Liver (tissue), 9 donors: ENCODE results near the gene FITM1. TPM values are rescaled to one million over a fixed set of nuclear protein-coding genes. Genes with fewer than 3 reads are reported as not detected.

Experiments
- DNase-seq: peaks from one replicate; pipeline ENCODE4 v3.0.0-alpha.2; 2017; ENCODE audit warnings: low spot score
- H3K27ac ChIP-seq, 2 donors: one replicate each; pipeline ENCODE4 v1.7.0; 2013; ENCODE audit warnings: inconsistent platforms in 2 of 2, low read length in 2 of 2, control low read depth in 1 of 2, low read depth in 1 of 2, mild to moderate bottlenecking in 1 of 2
- H3K27me3 ChIP-seq, 4 donors: one replicate each; pipeline versions ENCODE4 v1.6.1 to v1.7.0; 2013; ENCODE audit warnings: low read length in 3 of 4, inconsistent platforms in 1 of 4, mild to moderate bottlenecking in 1 of 4, moderate library complexity in 1 of 4; ENCODE audit not compliant: control insufficient read depth in 4 of 4, insufficient read depth in 4 of 4
- H3K36me3 ChIP-seq, 4 donors: one replicate each; pipeline versions ENCODE4 v1.6.1 to v1.7.0; 2013; ENCODE audit warnings: low read length in 3 of 4, mild to moderate bottlenecking in 3 of 4, low read depth in 1 of 4, moderate library complexity in 1 of 4; ENCODE audit not compliant: control insufficient read depth in 4 of 4, insufficient read depth in 3 of 4
- H3K4me1 ChIP-seq, 4 donors: one replicate each; pipeline versions ENCODE4 v1.6.1 to v1.7.0; 2013; ENCODE audit warnings: low read length in 3 of 4, mild to moderate bottlenecking in 3 of 4, moderate library complexity in 1 of 4; ENCODE audit not compliant: control insufficient read depth in 4 of 4, insufficient read depth in 4 of 4
- H3K4me3 ChIP-seq, 3 donors: one replicate each; pipeline versions ENCODE4 v1.6.1 to v1.7.0; 2013; ENCODE audit warnings: low read length in 3 of 3, control low read depth in 1 of 3, low read depth in 1 of 3, mild to moderate bottlenecking in 1 of 3
- H3K9ac ChIP-seq, 2 donors: one replicate each; pipeline ENCODE4 v1.7.0; 2013; ENCODE audit warnings: low read length in 2 of 2, mild to moderate bottlenecking in 2 of 2, moderate library complexity in 2 of 2, control low read depth in 1 of 2, low read depth in 1 of 2
- H3K9me3 ChIP-seq, 4 donors: one replicate each; pipeline versions ENCODE4 v1.6.1 to v1.7.0; 2013; ENCODE audit warnings: low read length in 3 of 4; ENCODE audit not compliant: control insufficient read depth in 4 of 4
- ATF3 ChIP-seq: IDR thresholded peaks from 2 replicates; pipeline ENCODE4 v1.6.1; 2016; ENCODE audit warnings: antibody characterized with exemption
- EGR1 ChIP-seq, 2 donors: IDR thresholded peaks; 2 replicates each; pipeline ENCODE4 v1.6.1; 2016 to 2018; ENCODE audit warnings: antibody characterized with exemption in 2 of 2, low read depth in 2 of 2
- FOXA1 ChIP-seq: IDR thresholded peaks from 2 replicates; pipeline ENCODE4 v1.6.1; 2016; ENCODE audit warnings: antibody characterized with exemption
- FOXA2 ChIP-seq: IDR thresholded peaks from 2 replicates; pipeline ENCODE4 v1.6.1; 2016; ENCODE audit warnings: antibody characterized with exemption
- GABPA ChIP-seq, 2 donors: IDR thresholded peaks in 1 of 2; conservative IDR thresholded peaks in 1 of 2; 2 replicates each; pipeline ENCODE4 v1.6.1; 2016; ENCODE audit warnings: antibody characterized with exemption in 2 of 2, mild to moderate bottlenecking in 1 of 2, moderate library complexity in 1 of 2
- HNF4A ChIP-seq, 2 donors: conservative IDR thresholded peaks; 2 replicates each; pipeline ENCODE4 v1.6.1; 2016; ENCODE audit warnings: antibody characterized with exemption in 2 of 2, mild to moderate bottlenecking in 2 of 2
- HNF4G ChIP-seq: IDR thresholded peaks from 2 replicates; pipeline ENCODE4 v1.6.1; 2016; ENCODE audit warnings: antibody characterized with exemption
- NR2F2 ChIP-seq: IDR thresholded peaks from 2 replicates; pipeline ENCODE4 v1.6.1; 2016; ENCODE audit warnings: antibody characterized with exemption
- RAD21 ChIP-seq, 2 donors: IDR thresholded peaks; 2 replicates each; pipeline ENCODE4 v1.6.1; 2016; ENCODE audit warnings: antibody characterized with exemption in 2 of 2, mild to moderate bottlenecking in 2 of 2
- RXRA ChIP-seq, 2 donors: IDR thresholded peaks; 2 replicates each; pipeline ENCODE4 v1.6.1; 2017 to 2018; ENCODE audit warnings: antibody characterized with exemption in 2 of 2, mild to moderate bottlenecking in 1 of 2
- TAF1 ChIP-seq: conservative IDR thresholded peaks from 2 replicates; pipeline ENCODE4 v1.6.1; 2016; ENCODE audit warnings: antibody characterized with exemption, mild to moderate bottlenecking
- YY1 ChIP-seq: IDR thresholded peaks from 2 replicates; pipeline ENCODE4 v1.6.1; 2016; ENCODE audit warnings: antibody characterized with exemption, mild to moderate bottlenecking
- WGBS: extraction: QIAGEN DNeasy Blood & Tissue Kit; methylation state at CpG from one replicate; pipeline ENCODE4 v1.1.7; 2013; 5-methylcytosine and 5-hydroxymethylcytosine counted together
- polyA plus RNA-seq, 2 donors: library from polyadenylated mRNA; stranded (reverse) in 1 of 2; unstranded in 1 of 2; fragments of 200-250 nt in 1 of 2; fragments of >200 nt in 1 of 2; fragmentation: Nextera tagmentation in 1 of 2; extraction: Ambion mirVana in 1 of 2; gene quantifications; one replicate each; pipeline versions ENCODE4 v1.2.1 to v1.2.3, GENCODE V29; 2013 to 2015
- total RNA-seq, 2 donors: library from RNA; depleted of rRNA; stranded (reverse); fragments of >200 nt; gene quantifications; one replicate each; pipeline ENCODE4 v1.2.3, GENCODE V29; 2014
- TF ChIP-seq, protein P1 (sequence below): IDR thresholded peaks from 2 replicates; pipeline ENCODE4 v1.6.1; 2016; ENCODE audit warnings: antibody characterized with exemption
- TF ChIP-seq, protein P2 (sequence below): fragments of 150-350 bp; IDR thresholded peaks from 2 replicates; pipeline ENCODE4 v1.5.1; 2017; ENCODE audit warnings: improper control_type of control experiment, low read depth, low read length; ENCODE audit not compliant: missing input control
- TF ChIP-seq, protein P3 (sequence below): IDR thresholded peaks from 2 replicates; pipeline ENCODE4 v1.6.1; 2016; ENCODE audit warnings: antibody characterized with exemption, mild to moderate bottlenecking
- TF ChIP-seq, protein P4 (sequence below): IDR thresholded peaks from 2 replicates; pipeline ENCODE4 v1.6.1; 2016; ENCODE audit warnings: antibody characterized with exemption
- donor health status: healthy.
- donor health status: healthy.
- donor health status: healthy.
- donor health status: healthy.
- donor health status: healthy.

Gene FITM1
- total and polyA plus RNA-seq, 4 donors, result 1.7 to 16.1 (median 9.1) TPM

DNA sequence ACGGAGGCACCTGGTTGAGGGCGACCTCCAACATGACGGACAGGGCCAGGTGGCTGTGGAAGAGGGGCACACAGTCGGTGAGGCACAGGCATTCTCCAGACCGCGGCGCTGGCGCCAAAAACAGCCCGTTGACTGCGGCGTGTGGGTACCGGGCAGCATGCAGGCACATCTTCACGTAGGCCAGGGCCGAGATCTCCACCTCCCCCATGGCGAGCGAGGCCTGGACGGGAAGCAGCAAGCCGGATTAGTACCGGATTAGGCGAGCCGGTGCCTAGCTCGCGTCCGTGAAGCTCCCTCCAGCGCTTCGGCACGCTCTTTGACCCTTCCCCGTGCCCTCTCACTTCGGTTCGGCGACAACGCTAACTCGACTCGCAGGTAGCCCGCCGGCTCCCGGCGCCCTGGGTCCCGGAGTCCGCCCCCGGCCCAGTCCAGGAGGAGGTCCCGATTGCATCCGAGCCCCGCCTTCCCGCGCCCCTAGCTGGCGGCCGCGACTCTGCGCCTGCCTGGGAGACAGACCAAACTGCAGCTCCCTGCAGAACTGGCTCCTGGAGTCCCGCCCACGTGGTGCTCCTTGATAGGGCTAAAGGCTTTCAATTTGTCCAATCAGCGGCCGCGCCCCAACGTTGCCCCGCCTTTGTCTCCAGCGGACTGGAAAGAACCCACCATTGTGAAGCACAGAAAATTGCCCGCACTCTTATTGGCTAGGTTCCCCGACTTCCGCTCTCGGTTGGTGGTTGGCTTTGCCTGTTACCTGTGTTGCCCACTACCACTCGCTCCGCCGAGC is 10.8 kb downstream of the FITM1 start, which contains the start of gene EMC9 (continued):
- TF ChIP-seq, protein P1, sequence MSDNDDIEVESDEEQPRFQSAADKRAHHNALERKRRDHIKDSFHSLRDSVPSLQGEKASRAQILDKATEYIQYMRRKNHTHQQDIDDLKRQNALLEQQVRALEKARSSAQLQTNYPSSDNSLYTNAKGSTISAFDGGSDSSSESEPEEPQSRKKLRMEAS, result peak; percentile 67
- peak; percentile 53 to 56 for TF ChIP-seq HNF4A (conservative IDR thresholded peaks at IDR 0.05)

DNA sequence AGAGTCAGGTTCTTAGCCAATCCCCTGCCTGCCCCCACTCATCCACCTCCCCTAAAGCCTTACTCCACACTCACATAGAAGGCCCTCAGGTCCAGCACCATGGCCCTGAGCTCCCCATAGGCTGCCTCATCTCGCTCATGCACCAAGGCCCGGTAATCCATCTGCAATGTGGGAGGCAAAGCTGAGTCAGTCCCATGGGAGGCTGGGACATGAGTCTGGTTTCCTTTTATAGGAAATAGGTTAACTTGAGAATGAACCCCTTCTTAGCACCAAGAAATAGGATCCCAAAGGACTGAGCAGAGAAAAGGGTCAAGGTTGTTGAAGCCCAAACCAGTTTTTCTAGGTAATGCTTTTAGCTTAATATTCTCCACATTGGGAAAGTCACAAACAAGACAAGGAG is 13.1 kb downstream of the FITM1 start:
- 93% methylated on average over 2 of the region's 2 CpGs for WGBS
- no peak for DNase-seq
- no peak overlapping the region for H3K27ac ChIP-seq
- no peak for TF ChIP-seq HNF4G
- no peak for TF ChIP-seq ATF3
- TF ChIP-seq RXRA (IDR thresholded peaks at IDR 0.05), result no peak
- no peak for TF ChIP-seq HNF4A (conservative IDR thresholded peaks at IDR 0.05)
- TF ChIP-seq, protein P2, sequence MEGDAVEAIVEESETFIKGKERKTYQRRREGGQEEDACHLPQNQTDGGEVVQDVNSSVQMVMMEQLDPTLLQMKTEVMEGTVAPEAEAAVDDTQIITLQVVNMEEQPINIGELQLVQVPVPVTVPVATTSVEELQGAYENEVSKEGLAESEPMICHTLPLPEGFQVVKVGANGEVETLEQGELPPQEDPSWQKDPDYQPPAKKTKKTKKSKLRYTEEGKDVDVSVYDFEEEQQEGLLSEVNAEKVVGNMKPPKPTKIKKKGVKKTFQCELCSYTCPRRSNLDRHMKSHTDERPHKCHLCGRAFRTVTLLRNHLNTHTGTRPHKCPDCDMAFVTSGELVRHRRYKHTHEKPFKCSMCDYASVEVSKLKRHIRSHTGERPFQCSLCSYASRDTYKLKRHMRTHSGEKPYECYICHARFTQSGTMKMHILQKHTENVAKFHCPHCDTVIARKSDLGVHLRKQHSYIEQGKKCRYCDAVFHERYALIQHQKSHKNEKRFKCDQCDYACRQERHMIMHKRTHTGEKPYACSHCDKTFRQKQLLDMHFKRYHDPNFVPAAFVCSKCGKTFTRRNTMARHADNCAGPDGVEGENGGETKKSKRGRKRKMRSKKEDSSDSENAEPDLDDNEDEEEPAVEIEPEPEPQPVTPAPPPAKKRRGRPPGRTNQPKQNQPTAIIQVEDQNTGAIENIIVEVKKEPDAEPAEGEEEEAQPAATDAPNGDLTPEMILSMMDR, result no peak
- TF ChIP-seq, protein P1, result no peak
- no peak for TF ChIP-seq FOXA1
- H3K4me1 ChIP-seq, result peaks cover 3 to 52% (median 31%) of the 10 kb centered on the region in 4 donors
- H3K9me3 ChIP-seq, result no peaks in the 10 kb centered on the region
- no peak overlapping the region for H3K9ac ChIP-seq
- H3K36me3 ChIP-seq, result peaks cover 3 to 15% (median 10%) of the 10 kb centered on the region in 4 donors
- no peaks in the 10 kb centered on the region for H3K27me3 ChIP-seq
- no peak overlapping the region for H3K4me3 ChIP-seq

- no peak for DNase-seq
- no peaks in the 10 kb centered on the region for H3K9me3 ChIP-seq
- H3K9ac ChIP-seq, result no peak overlapping the region
- no peak overlapping the region for H3K4me3 ChIP-seq
- H3K4me1 ChIP-seq, result peaks cover 3 to 49% (median 32%) of the 10 kb centered on the region in 4 donors
- 91% methylated on average over 1 of the region's 1 CpG for WGBS
- TF ChIP-seq, protein P3, sequence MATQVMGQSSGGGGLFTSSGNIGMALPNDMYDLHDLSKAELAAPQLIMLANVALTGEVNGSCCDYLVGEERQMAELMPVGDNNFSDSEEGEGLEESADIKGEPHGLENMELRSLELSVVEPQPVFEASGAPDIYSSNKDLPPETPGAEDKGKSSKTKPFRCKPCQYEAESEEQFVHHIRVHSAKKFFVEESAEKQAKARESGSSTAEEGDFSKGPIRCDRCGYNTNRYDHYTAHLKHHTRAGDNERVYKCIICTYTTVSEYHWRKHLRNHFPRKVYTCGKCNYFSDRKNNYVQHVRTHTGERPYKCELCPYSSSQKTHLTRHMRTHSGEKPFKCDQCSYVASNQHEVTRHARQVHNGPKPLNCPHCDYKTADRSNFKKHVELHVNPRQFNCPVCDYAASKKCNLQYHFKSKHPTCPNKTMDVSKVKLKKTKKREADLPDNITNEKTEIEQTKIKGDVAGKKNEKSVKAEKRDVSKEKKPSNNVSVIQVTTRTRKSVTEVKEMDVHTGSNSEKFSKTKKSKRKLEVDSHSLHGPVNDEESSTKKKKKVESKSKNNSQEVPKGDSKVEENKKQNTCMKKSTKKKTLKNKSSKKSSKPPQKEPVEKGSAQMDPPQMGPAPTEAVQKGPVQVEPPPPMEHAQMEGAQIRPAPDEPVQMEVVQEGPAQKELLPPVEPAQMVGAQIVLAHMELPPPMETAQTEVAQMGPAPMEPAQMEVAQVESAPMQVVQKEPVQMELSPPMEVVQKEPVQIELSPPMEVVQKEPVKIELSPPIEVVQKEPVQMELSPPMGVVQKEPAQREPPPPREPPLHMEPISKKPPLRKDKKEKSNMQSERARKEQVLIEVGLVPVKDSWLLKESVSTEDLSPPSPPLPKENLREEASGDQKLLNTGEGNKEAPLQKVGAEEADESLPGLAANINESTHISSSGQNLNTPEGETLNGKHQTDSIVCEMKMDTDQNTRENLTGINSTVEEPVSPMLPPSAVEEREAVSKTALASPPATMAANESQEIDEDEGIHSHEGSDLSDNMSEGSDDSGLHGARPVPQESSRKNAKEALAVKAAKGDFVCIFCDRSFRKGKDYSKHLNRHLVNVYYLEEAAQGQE, result no peak
- TF ChIP-seq YY1 (no peak), FOXA2 (no peak), TAF1 (no peak), EGR1 (IDR thresholded peaks at IDR 0.05; ENCODE audit: low read depth in 2 of 2) (no peak), RAD21 (IDR thresholded peaks at IDR 0.05) (no peak), GABPA (IDR thresholded peaks at IDR 0.05 in 1 of 2, conservative IDR thresholded peaks at IDR 0.05 in 1 of 2) (no peak), NR2F2 (no peak), HNF4A (conservative IDR thresholded peaks at IDR 0.05) (no peak)
- TF ChIP-seq, protein P2, result no peak
- TF ChIP-seq, protein P4, sequence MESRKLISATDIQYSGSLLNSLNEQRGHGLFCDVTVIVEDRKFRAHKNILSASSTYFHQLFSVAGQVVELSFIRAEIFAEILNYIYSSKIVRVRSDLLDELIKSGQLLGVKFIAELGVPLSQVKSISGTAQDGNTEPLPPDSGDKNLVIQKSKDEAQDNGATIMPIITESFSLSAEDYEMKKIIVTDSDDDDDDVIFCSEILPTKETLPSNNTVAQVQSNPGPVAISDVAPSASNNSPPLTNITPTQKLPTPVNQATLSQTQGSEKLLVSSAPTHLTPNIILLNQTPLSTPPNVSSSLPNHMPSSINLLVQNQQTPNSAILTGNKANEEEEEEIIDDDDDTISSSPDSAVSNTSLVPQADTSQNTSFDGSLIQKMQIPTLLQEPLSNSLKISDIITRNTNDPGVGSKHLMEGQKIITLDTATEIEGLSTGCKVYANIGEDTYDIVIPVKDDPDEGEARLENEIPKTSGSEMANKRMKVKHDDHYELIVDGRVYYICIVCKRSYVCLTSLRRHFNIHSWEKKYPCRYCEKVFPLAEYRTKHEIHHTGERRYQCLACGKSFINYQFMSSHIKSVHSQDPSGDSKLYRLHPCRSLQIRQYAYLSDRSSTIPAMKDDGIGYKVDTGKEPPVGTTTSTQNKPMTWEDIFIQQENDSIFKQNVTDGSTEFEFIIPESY, result no peak
- no peaks in the 10 kb centered on the region for H3K27me3 ChIP-seq
- no peak overlapping the region for H3K27ac ChIP-seq
- H3K36me3 ChIP-seq, result peaks cover 3 to 13% (median 8%) of the 10 kb centered on the region in 4 donors
Measured at GRCh38 chr14:24144451-24144850, 14.0 kb downstream of the FITM1 start.
